DND-41 (cell line): ENCODE results near the gene NXNL2.

Experiments
- CTCF ChIP-seq: IDR thresholded peaks from 2 replicates; pipeline ENCODE4 v1.5.1; 2012; ENCODE audit warnings: borderline replicate concordance, low read length, moderate library complexity, mild to moderate bottlenecking; ENCODE audit not compliant: poor library complexity, severe bottlenecking; ENCODE audit errors: extremely low read depth
- EZH2 ChIP-seq: IDR thresholded peaks from 3 replicates; pipeline ENCODE4 v1.6.1; 2012; ENCODE audit warnings: borderline replicate concordance, low read depth, mild to moderate bottlenecking, moderate library complexity, low read length, inconsistent platforms; ENCODE audit not compliant: severe bottlenecking

- TF ChIP-seq CTCF (no peak), EZH2 (no peak)
Observed at GRCh38 chr9:88586452-88586851, 51.5 kb downstream of the NXNL2 start.
